Keratinocyte (primary cell): Measurements from ENCODE around the gene SLC35E3. TPM values are rescaled to one million over a fixed set of nuclear protein-coding genes. Genes with fewer than 3 reads are reported as not detected.
A peak's percentile ranks its signal among the peaks of the same experiment; 100 is the strongest.

ENCODE experiments used
- DNase-seq: peaks from one replicate; pipeline ENCODE4 v3.0.0-alpha.2; 2011; ENCODE audit warnings: low read depth, missing footprints, low spot score
- FAIRE-seq: peaks from 2 replicates; lab custom pipeline; 2011; peaks lifted over from hg19 to GRCh38; lab: Jason Lieb, UNC
- H2AFZ ChIP-seq: 2 replicates; pipeline ENCODE4 v1.6.0; 2012; ENCODE audit warnings: low read length, control low read depth, inconsistent platforms; ENCODE audit not compliant: control insufficient read depth
- H3K27ac ChIP-seq: 2 replicates; pipeline ENCODE4 v1.5.1; 2011; ENCODE audit warnings: low read length; ENCODE audit not compliant: control insufficient read depth, insufficient read depth
- H3K27me3 ChIP-seq: 3 replicates; pipeline ENCODE4 v1.6.0; 2011; ENCODE audit warnings: low read length; ENCODE audit not compliant: control insufficient read depth, insufficient read depth; ENCODE audit errors: extremely low read depth
- H3K36me3 ChIP-seq, 2 experiments: 2 replicates in 1 of 2; 3 replicates in 1 of 2; pipeline ENCODE4 v1.5.1; 2011; ENCODE audit warnings: low read length in 2 of 2, mild to moderate bottlenecking in 1 of 2; ENCODE audit not compliant: control insufficient read depth in 2 of 2, insufficient read depth in 2 of 2; ENCODE audit errors: extremely low read depth in 1 of 2
- H3K4me1 ChIP-seq: 3 replicates; pipeline ENCODE4 v1.5.1; 2011; ENCODE audit warnings: low read length; ENCODE audit not compliant: control insufficient read depth, insufficient read depth; ENCODE audit errors: extremely low read depth
- H3K4me2 ChIP-seq: 3 replicates; pipeline ENCODE4 v1.6.0; 2011; ENCODE audit warnings: low read depth, low read length; ENCODE audit not compliant: control insufficient read depth, insufficient read depth; ENCODE audit errors: extremely low read depth
- H3K4me3 ChIP-seq, 3 experiments: fragments of 200-600 bp in 1 of 3; sonication (generic) in 1 of 3; 2 replicates in 2 of 3; 3 replicates in 1 of 3; pipeline ENCODE4 v1.5.1; 2011 to 2016; ENCODE audit warnings: low read length in 3 of 3, mild to moderate bottlenecking in 3 of 3, control low read depth in 2 of 3, inconsistent platforms in 1 of 3, low read depth in 1 of 3, mixed read lengths in 1 of 3, mixed run types in 1 of 3, moderate library complexity in 1 of 3; ENCODE audit not compliant: control insufficient read depth in 2 of 3, insufficient read depth in 2 of 3; ENCODE audit errors: extremely low read depth in 1 of 3
- H3K79me2 ChIP-seq: 2 replicates; pipeline ENCODE4 v1.6.0; 2012; ENCODE audit warnings: low read length; ENCODE audit not compliant: control insufficient read depth, insufficient read depth
- H3K9ac ChIP-seq: 3 replicates; pipeline ENCODE4 v1.6.0; 2011; ENCODE audit warnings: low read length; ENCODE audit not compliant: control insufficient read depth, insufficient read depth; ENCODE audit errors: extremely low read depth
- H3K9me1 ChIP-seq: 3 replicates; pipeline ENCODE4 v1.6.0; 2011; ENCODE audit warnings: low read length; ENCODE audit not compliant: control insufficient read depth, insufficient read depth; ENCODE audit errors: extremely low read depth
- H3K9me3 ChIP-seq: 2 replicates; pipeline ENCODE4 v1.5.1; 2012; ENCODE audit warnings: low read depth, low read length; ENCODE audit not compliant: control insufficient read depth
- H4K20me1 ChIP-seq: 3 replicates; pipeline ENCODE4 v1.6.0; 2011; ENCODE audit warnings: low read length; ENCODE audit not compliant: control insufficient read depth, insufficient read depth; ENCODE audit errors: extremely low read depth
- CTCF ChIP-seq, 3 experiments: IDR thresholded peaks in 1 of 3; conservative IDR thresholded peaks in 1 of 3; optimal IDR thresholded peaks in 1 of 3; 2 replicates in 2 of 3; 3 replicates in 1 of 3; pipeline versions ENCODE3 to v1.5.1; 2011; ENCODE audit warnings: low read length in 3 of 3, mild to moderate bottlenecking in 3 of 3, moderate library complexity in 2 of 3, control low read depth in 1 of 3, inconsistent platforms in 1 of 3; ENCODE audit not compliant: insufficient read depth in 2 of 3; ENCODE audit errors: extremely low read depth in 1 of 3
- EZH2 ChIP-seq: IDR thresholded peaks from one replicate; pipeline ENCODE4 v1.6.1; 2012; ENCODE audit warnings: inconsistent platforms, mild to moderate bottlenecking, low read length, moderate library complexity
- dilution Hi-C: fragments of 300-500 bp; cut with MboI; formaldehyde crosslinking; loops from one replicate; pipeline ENCODE4 v1.7.0; 2020; ENCODE audit warnings: low sequenced_read_pairs; ENCODE audit not compliant: extremely low pct_ligation_motif_present
- polyA plus RNA-seq, 5 experiments: library from polyadenylated mRNA; depleted of rRNA in 3 of 5; stranded (reverse) in 3 of 5; stranded (forward) in 1 of 5; unstranded in 1 of 5; fragments of >200 nt; gene quantifications; 1 replicate in 1 of 5; 2 replicates in 3 of 5; 3 replicates in 1 of 5; pipeline versions ENCODE4 v1.2.1 to v1.2.3, GENCODE V29; 2011 to 2012; ENCODE audit warnings: missing spikeins in 2 of 5, low read depth in 1 of 5, low replicate concordance in 1 of 5

The SLC35E3 gene
- polyA plus RNA-seq, 1 donor (not counting 4 experiments of a cell fraction or from before 2014, with no cell fraction given): 9.9 TPM

GRCh38 chr12:68785823-68786222 lies 39.8 kb downstream of the SLC35E3 start:
- H3K4me1 ChIP-seq: peaks cover 33% of the 10 kb centered on the region
- no peak overlapping the region for H3K4me2 ChIP-seq
- H3K27me3 ChIP-seq: no peaks in the 10 kb centered on the region
- TF ChIP-seq EZH2: no peak
- no peak for TF ChIP-seq CTCF (optimal IDR thresholded peaks at IDR 0.05 in 1 of 3, IDR thresholded peaks at IDR 0.05 in 1 of 3, conservative IDR thresholded peaks at IDR 0.05 in 1 of 3; ENCODE audit: extremely low read depth in 1 of 3, insufficient read depth in 2 of 3, low read length in 3 of 3)
- dilution Hi-C loops: no loop called here
- no peaks in the 10 kb centered on the region for H3K79me2 ChIP-seq
- FAIRE-seq: no peak
- no peak overlapping the region for H2AFZ ChIP-seq
- DNase-seq: no peak
- H3K36me3 ChIP-seq: no peaks in the 10 kb centered on the region
- H3K9ac ChIP-seq: no peak overlapping the region
- H3K9me1 ChIP-seq: no peaks in the 10 kb centered on the region
- H3K4me3 ChIP-seq: no peak overlapping the region
- no peaks in the 10 kb centered on the region for H3K9me3 ChIP-seq
- H3K27ac ChIP-seq: peak overlapping the region; percentile 16
- no peaks in the 10 kb centered on the region for H4K20me1 ChIP-seq

GRCh38 chr12:68786929-68787328 lies 41.0 kb downstream of the SLC35E3 start:
- TF ChIP-seq EZH2 (no peak), CTCF (optimal IDR thresholded peaks at IDR 0.05 in 1 of 3, IDR thresholded peaks at IDR 0.05 in 1 of 3, conservative IDR thresholded peaks at IDR 0.05 in 1 of 3; ENCODE audit: extremely low read depth in 1 of 3, insufficient read depth in 2 of 3, low read length in 3 of 3) (no peak)
- no peak overlapping the region for H3K4me3 ChIP-seq
- H3K79me2 ChIP-seq: no peaks in the 10 kb centered on the region
- dilution Hi-C loops: no loop called here
- no peaks in the 10 kb centered on the region for H3K27me3 ChIP-seq
- no peak for FAIRE-seq
- H3K9ac ChIP-seq: no peak overlapping the region
- H3K4me2 ChIP-seq: no peak overlapping the region
- DNase-seq: no peak
- H2AFZ ChIP-seq: no peak overlapping the region
- peak overlapping the region; percentile 47 for H3K27ac ChIP-seq
- no peaks in the 10 kb centered on the region for H3K9me1 ChIP-seq
- H4K20me1 ChIP-seq: no peaks in the 10 kb centered on the region
- H3K9me3 ChIP-seq: no peaks in the 10 kb centered on the region
- H3K36me3 ChIP-seq: no peaks in the 10 kb centered on the region
- peaks cover 24% of the 10 kb centered on the region for H3K4me1 ChIP-seq
